Panc1 (cell line): Measurements from ENCODE around the gene NT5DC2. TPM values are rescaled to one million over a fixed set of nuclear protein-coding genes. Genes with fewer than 3 reads are reported as not detected.

Source experiments
- ATAC-seq: fragments of 200-7000 bp; cut with Tn5 transposase; 2 replicates; pipeline ENCODE4 v1.9.1; 2020; ENCODE audit warnings: mild to moderate bottlenecking, moderate library complexity
- BruUV-seq: library from RNA; stranded (reverse); fragments of 400-500 nt; replicated peaks from 2 replicates; lab custom pipeline; 2021; lab: Mats Ljungman, UMichigan
- CTCF ChIA-PET: fragments of 300-600 bp; sonication (Branson Sonifier 250); formaldehyde crosslinking; loops from one replicate; lab custom pipeline; 2022; ENCODE audit warnings: antibody characterized with exemption; lab: Charles Lee
- POLR2A ChIA-PET: fragments of 300-600 bp; sonication (Branson Sonifier 250); formaldehyde crosslinking; loops from one replicate; lab custom pipeline; 2022; ENCODE audit warnings: antibody characterized with exemption; lab: Charles Lee
- DNase-seq: peaks from one replicate; pipeline ENCODE4 v3.0.0-alpha.2; 2010; ENCODE audit warnings: low read depth, low spot score
- H3K27ac ChIP-seq: 2 replicates; pipeline ENCODE4 v1.5.1; 2011; ENCODE audit warnings: mild to moderate bottlenecking, low read length, inconsistent platforms
- H3K27me3 ChIP-seq: fragments of 200-500 bp; sonication (Bioruptor generic); 2 replicates; pipeline ENCODE4 v1.6.0; 2014; ENCODE audit warnings: low read length, inconsistent platforms; ENCODE audit not compliant: control insufficient read depth, insufficient read depth
- H3K36me3 ChIP-seq: fragments of 200-500 bp; sonication (Bioruptor generic); 2 replicates; pipeline ENCODE4 v1.5.1; 2014; ENCODE audit warnings: inconsistent platforms, mild to moderate bottlenecking, low read length, moderate library complexity; ENCODE audit not compliant: control insufficient read depth, insufficient read depth
- H3K4me1 ChIP-seq: 2 replicates; pipeline ENCODE4 v1.5.1; 2011; ENCODE audit warnings: inconsistent platforms, mild to moderate bottlenecking, low read length, moderate library complexity; ENCODE audit not compliant: control insufficient read depth, insufficient read depth
- H3K4me3 ChIP-seq, 2 experiments: 2 replicates each; pipeline ENCODE4 v1.5.1; 2011 to 2012; ENCODE audit warnings: low read depth in 2 of 2, low read length in 2 of 2, mild to moderate bottlenecking in 2 of 2, inconsistent platforms in 1 of 2, moderate library complexity in 1 of 2
- H3K9me3 ChIP-seq: fragments of 200-500 bp; sonication (Bioruptor generic); 2 replicates; pipeline ENCODE4 v1.5.1; 2014; ENCODE audit warnings: low read depth, mild to moderate bottlenecking, inconsistent platforms, low read length, moderate library complexity; ENCODE audit not compliant: control insufficient read depth, insufficient read depth
- CTCF ChIP-seq: fragments of 450-650 bp; IDR thresholded peaks from 2 replicates; pipeline ENCODE4 v1.5.1; 2017; ENCODE audit warnings: mild to moderate bottlenecking
- POLR2AphosphoS5 ChIP-seq: IDR thresholded peaks from 2 replicates; pipeline ENCODE4 v1.6.1; 2012; ENCODE audit warnings: mild to moderate bottlenecking, low read depth, low read length, moderate library complexity
- REST ChIP-seq, 2 experiments: IDR thresholded peaks; 2 replicates each; pipeline ENCODE4 v1.6.1; 2011 to 2012; ENCODE audit warnings: low read depth in 2 of 2, control low read depth in 1 of 2, low read length in 1 of 2, mild to moderate bottlenecking in 1 of 2, moderate library complexity in 1 of 2; ENCODE audit not compliant: insufficient read depth in 1 of 2
- SIN3A ChIP-seq: IDR thresholded peaks from 2 replicates; pipeline ENCODE4 v1.6.1; 2012; ENCODE audit warnings: low read depth, mild to moderate bottlenecking, low read length, moderate library complexity, borderline replicate concordance; ENCODE audit not compliant: insufficient read depth
- TCF7L2 ChIP-seq: IDR thresholded peaks from 2 replicates; pipeline ENCODE4 v1.6.1; 2011; ENCODE audit warnings: mild to moderate bottlenecking, low read depth, low read length, inconsistent platforms
- in situ Hi-C: cut with HindIII; loops from 2 replicates; pipeline ENCODE4 v1.10.0; 2016; ENCODE audit warnings: low sequenced_read_pairs, low pct_unique_long_range_greater_than_20kb
- intact Hi-C: fragments of 100-400 bp; cut with micrococcal nuclease; formaldehyde crosslinking; loops from one replicate; pipeline ENCODE4 v1.10.0; 2022; ENCODE audit not compliant: unreplicated experiment
- total RNA-seq: library from RNA; stranded (reverse); gene quantifications from one replicate; pipeline ENCODE4 v1.2.1, GENCODE V29; 2021; ENCODE audit not compliant: unreplicated experiment

The NT5DC2 gene
- total RNA-seq, 1 experiment from 2014 or later: 137 TPM

GRCh38 chr3:52572221-52572620 is 38.6 kb upstream of the NT5DC2 start:
- intact Hi-C loops: no loop called here
- no peaks in the 10 kb centered on the region for H3K4me1 ChIP-seq
- H3K36me3 ChIP-seq: peaks cover 7% of the 10 kb centered on the region; the same call in 1 of the 2 replicates
- H3K9me3 ChIP-seq: no peaks in the 10 kb centered on the region
- TF ChIP-seq CTCF: no peak
- no peak for TF ChIP-seq REST (IDR thresholded peaks at IDR 0.05; ENCODE audit: insufficient read depth in 1 of 2, low read depth in 2 of 2, low read length in 1 of 2)
- no peak for TF ChIP-seq SIN3A
- no peak for TF ChIP-seq TCF7L2
- no peak for TF ChIP-seq POLR2AphosphoS5
- BruUV-seq: no TSS peak
- ChIA-PET CTCF (no interaction called here), POLR2A (interaction anchor here (0.6 kb wide), 2 partner anchors 23 to 148 kb away, joined by 3 to 6 read pairs; no protein-coding TSS in a partner anchor)
- H3K27ac ChIP-seq: no peak overlapping the region
- H3K27me3 ChIP-seq: no peaks in the 10 kb centered on the region
- in situ Hi-C loops: no loop called here
- no peak overlapping the region for H3K4me3 ChIP-seq
- ATAC-seq (no peak), DNase-seq (no peak)

GRCh38 chr3:52570076-52570475 is 36.4 kb upstream of the NT5DC2 start:
- Histone ChIP-seq H3K9me3 (no peaks in the 10 kb centered on the region), H3K4me1 (no peaks in the 10 kb centered on the region), H3K27me3 (no peaks in the 10 kb centered on the region), H3K27ac (no peak overlapping the region), H3K36me3 (no peaks in the 10 kb centered on the region; the same call in 1 of the 2 replicates), H3K4me3 (no peak overlapping the region)
- ChIA-PET POLR2A (no interaction called here), CTCF (no interaction called here)
- DNase-seq: no peak
- no peak for ATAC-seq
- intact Hi-C loops: no loop called here
- in situ Hi-C loops: no loop called here
- TF ChIP-seq POLR2AphosphoS5 (no peak), REST (IDR thresholded peaks at IDR 0.05; ENCODE audit: insufficient read depth in 1 of 2, low read depth in 2 of 2, low read length in 1 of 2) (no peak), TCF7L2 (no peak), CTCF (no peak), SIN3A (no peak)
- no TSS peak for BruUV-seq
